Nephron progenitor cell (in vitro differentiated cells): ENCODE data around the gene RPS6KB2.
A peak's percentile ranks its signal among the peaks of the same experiment; 100 is the strongest.

Source experiments
- DNase-seq: peaks from one replicate; pipeline ENCODE4 v3.0.0; 2021
- H3K27ac Mint-ChIP-seq: 2 replicates; pipeline ENCODE4 v1.8.0; 2021; ENCODE audit warnings: mild to moderate bottlenecking, moderate library complexity, mixed read lengths
- H3K27me3 Mint-ChIP-seq: 2 replicates; pipeline ENCODE4 v1.8.0; 2021; ENCODE audit warnings: mild to moderate bottlenecking, low read depth, mixed read lengths; ENCODE audit not compliant: poor library complexity
- H3K36me3 Mint-ChIP-seq: 2 replicates; pipeline ENCODE4 v1.8.0; 2021; ENCODE audit warnings: low read depth, mixed read lengths
- H3K4me1 Mint-ChIP-seq: 2 replicates; pipeline ENCODE4 v1.8.0; 2021; ENCODE audit warnings: mixed read lengths
- H3K4me3 Mint-ChIP-seq: 2 replicates; pipeline ENCODE4 v1.8.0; 2021; ENCODE audit warnings: mild to moderate bottlenecking, moderate library complexity, mixed read lengths
- H3K9me3 Mint-ChIP-seq: 2 replicates; pipeline ENCODE4 v1.8.0; 2021; ENCODE audit warnings: mild to moderate bottlenecking, moderate library complexity, mixed read lengths
- TF ChIP-seq, protein P1 (sequence below): fragments of 200-600 bp; sonication (generic); IDR thresholded peaks from 2 replicates; pipeline ENCODE4 v1.5.0; 2021; ENCODE audit warnings: antibody characterized with exemption

RPS6KB2 gene

DNA sequence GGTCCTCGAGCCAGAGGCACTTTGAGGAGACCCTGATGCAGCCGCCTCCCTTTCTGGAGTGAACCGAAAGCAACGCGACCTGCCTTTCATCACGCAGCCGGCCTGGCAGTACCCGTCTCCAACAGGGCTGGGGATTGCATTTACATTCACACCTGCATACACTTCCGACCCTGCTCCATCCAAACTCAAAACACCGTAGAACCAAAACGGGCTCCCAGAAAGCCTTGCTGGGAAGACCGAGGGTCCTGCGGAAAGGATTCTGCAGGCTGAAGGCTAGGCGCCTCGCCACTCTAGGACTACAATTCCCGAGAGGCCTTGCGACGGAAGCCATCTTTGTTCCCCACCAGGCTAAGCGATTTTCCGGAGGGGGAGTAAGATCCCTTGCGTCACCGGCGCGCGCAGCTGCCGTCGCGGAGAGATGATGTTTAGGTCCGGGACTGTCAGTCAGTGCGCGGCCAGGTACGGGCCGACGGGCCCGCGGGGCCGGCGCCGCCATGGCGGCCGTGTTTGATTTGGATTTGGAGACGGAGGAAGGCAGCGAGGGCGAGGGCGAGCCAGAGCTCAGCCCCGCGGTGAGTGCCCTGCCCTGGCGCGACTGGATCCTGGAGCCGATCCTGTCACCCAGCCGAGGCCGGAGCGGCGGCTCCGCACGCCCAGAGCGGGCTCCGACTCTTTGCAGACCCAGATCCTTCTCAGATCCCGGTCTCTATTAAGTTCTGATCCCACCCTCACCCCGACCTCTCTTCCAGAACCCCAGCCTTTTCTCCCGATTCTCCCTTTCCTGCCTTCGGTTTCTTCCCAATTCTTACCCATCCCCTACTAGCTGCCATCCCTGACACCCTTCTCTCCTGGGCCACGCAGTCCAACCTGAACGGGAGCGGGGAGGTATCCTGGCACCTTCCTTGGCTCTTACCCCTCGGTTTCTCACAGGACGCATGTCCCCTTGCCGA lies at the start of gene RPS6KB2:
RPS6KB2 (plus strand) TSS at position 443 of the 950 bp plus-strand sequence; CDS start at position 495, 52 bp downstream.
- TF ChIP-seq, protein P1, sequence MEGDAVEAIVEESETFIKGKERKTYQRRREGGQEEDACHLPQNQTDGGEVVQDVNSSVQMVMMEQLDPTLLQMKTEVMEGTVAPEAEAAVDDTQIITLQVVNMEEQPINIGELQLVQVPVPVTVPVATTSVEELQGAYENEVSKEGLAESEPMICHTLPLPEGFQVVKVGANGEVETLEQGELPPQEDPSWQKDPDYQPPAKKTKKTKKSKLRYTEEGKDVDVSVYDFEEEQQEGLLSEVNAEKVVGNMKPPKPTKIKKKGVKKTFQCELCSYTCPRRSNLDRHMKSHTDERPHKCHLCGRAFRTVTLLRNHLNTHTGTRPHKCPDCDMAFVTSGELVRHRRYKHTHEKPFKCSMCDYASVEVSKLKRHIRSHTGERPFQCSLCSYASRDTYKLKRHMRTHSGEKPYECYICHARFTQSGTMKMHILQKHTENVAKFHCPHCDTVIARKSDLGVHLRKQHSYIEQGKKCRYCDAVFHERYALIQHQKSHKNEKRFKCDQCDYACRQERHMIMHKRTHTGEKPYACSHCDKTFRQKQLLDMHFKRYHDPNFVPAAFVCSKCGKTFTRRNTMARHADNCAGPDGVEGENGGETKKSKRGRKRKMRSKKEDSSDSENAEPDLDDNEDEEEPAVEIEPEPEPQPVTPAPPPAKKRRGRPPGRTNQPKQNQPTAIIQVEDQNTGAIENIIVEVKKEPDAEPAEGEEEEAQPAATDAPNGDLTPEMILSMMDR = no peak
- Mint-ChIP-seq H3K27me3 (peaks cover 4% of the 10 kb centered on the region), H3K4me1 (peaks cover 19% of the 10 kb centered on the region), H3K36me3 (peaks cover 9% of the 10 kb centered on the region), H3K4me3 (peak within 1 kb of the TSS; percentile 96), H3K9me3 (no peaks in the 10 kb centered on the region), H3K27ac (peak within 1 kb of the TSS; percentile 97)
- DNase-seq = peak; percentile 99

DNA sequence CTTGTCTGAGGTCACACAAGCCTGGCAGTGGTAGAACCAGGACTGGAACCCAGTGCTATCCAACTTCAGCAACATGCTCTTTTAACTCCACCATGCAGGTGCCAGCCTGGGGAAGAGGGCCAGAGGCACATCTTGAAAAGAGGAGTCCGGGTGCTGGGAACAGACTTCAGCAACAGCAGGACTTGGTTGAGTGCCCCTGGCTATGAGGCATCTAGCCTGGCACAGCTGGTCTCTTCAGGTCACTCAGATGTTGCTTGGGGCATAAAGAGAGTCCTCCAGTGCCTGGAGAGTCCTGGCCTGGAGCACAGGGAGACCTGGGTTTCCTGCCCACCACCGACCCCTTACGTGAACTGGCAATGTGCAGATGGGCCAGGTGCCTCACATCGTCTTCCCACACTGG lies 49.8 kb upstream of the RPS6KB2 start:
- H3K36me3 Mint-ChIP-seq = no peaks in the 10 kb centered on the region
- no peak overlapping the region for H3K27ac Mint-ChIP-seq
- no peak for DNase-seq
- peaks cover 9% of the 10 kb centered on the region for H3K27me3 Mint-ChIP-seq
- H3K4me3 Mint-ChIP-seq = peak overlapping the region; percentile 50
- TF ChIP-seq, protein P1 = no peak
- H3K4me1 Mint-ChIP-seq = peaks cover 61% of the 10 kb centered on the region
- no peaks in the 10 kb centered on the region for H3K9me3 Mint-ChIP-seq

DNA sequence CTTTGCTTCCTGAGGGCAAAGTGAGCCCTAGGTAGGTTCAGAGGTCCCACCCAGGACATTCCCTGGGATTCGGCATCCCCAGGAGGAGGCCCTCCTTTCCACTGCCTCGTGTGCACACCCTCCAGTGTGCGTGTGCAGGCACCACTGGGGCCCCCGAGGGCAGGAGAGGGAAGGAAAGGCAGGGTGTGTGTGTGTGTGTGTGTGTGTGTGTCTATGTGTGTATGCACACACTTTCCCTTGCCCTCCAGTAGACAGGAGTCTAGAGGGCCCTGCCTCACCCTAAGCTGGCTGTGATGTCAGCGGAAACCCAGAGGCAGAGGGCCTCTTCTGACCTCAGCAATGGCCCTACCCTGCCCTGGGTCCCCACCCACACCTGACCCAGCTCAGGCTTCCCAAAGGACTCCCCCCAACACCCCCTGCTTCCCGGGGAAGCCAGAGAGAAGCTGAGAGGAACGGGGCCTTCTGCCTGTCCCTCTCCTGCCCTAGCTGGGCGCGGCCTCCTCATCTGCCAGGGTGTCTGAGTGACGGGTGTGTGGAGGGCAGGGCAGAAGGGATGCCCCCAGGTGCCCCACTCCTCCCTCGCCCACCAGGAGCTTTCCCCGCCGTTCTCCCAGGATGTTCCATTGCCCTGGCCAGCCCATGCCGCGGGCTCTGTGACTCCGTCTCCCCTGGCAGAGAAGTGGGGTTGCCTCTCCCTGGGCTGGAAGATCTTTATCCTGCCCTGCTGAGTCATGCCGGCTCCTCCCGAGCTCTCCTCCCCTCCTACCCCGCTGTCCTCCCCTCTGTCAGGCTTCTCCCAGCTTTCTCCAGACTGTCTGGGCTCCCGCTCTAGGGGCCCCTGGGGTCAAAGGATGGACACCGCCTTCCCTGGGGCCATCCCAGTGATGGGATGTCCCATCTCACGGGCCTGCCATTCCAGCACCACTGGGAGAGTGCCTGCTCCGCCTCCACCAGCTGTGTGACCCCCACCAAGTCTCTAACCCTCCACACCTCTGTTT lies 48.9 kb upstream of the RPS6KB2 start:
- H3K27ac Mint-ChIP-seq = no peak overlapping the region
- H3K4me3 Mint-ChIP-seq = no peak overlapping the region
- H3K36me3 Mint-ChIP-seq = no peaks in the 10 kb centered on the region
- peaks cover 11% of the 10 kb centered on the region for H3K27me3 Mint-ChIP-seq
- DNase-seq = no peak
- no peaks in the 10 kb centered on the region for H3K9me3 Mint-ChIP-seq
- TF ChIP-seq, protein P1 = no peak
- H3K4me1 Mint-ChIP-seq = peaks cover 54% of the 10 kb centered on the region

DNA sequence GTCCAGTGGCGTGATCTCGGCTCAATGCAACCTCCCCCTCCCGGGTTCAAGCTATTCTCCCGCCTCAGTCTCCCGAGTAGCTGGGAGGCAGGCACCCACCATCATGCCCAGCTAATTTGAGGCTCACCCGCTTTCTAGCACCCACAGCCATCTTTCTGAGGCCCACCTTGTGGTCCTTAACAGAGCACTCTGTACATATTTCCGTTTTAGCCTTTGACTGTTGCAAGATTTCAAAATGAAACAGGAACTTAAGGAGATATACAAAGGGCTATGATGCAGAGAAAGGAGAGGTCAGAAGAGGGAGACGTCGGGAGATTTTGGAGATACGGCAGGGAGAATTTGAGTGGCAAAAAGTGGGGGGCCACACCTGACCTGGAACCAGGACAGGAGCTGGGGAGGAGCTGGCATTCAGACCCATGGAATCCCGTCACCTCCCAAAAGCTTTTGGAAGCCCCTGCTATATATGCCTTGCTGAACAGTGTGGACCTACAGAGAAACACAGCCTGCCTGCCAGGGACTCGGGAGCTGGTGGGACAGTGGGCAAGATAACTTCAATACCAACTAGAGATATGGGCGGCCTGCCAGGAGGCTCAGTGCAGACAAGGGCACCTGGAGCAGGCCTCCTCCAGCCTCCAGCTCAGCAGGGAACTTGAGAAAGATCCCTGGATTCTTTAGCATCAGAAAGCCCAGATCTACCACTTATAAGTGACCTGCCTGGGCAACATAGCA lies 46.9 kb upstream of the RPS6KB2 start:
- no peak for DNase-seq
- TF ChIP-seq, protein P1 = no peak
- no peak overlapping the region for H3K4me3 Mint-ChIP-seq
- H3K4me1 Mint-ChIP-seq = peaks cover 34% of the 10 kb centered on the region
- H3K9me3 Mint-ChIP-seq = no peaks in the 10 kb centered on the region
- no peaks in the 10 kb centered on the region for H3K36me3 Mint-ChIP-seq
- H3K27me3 Mint-ChIP-seq = peaks cover 29% of the 10 kb centered on the region
- H3K27ac Mint-ChIP-seq = no peak overlapping the region

DNA sequence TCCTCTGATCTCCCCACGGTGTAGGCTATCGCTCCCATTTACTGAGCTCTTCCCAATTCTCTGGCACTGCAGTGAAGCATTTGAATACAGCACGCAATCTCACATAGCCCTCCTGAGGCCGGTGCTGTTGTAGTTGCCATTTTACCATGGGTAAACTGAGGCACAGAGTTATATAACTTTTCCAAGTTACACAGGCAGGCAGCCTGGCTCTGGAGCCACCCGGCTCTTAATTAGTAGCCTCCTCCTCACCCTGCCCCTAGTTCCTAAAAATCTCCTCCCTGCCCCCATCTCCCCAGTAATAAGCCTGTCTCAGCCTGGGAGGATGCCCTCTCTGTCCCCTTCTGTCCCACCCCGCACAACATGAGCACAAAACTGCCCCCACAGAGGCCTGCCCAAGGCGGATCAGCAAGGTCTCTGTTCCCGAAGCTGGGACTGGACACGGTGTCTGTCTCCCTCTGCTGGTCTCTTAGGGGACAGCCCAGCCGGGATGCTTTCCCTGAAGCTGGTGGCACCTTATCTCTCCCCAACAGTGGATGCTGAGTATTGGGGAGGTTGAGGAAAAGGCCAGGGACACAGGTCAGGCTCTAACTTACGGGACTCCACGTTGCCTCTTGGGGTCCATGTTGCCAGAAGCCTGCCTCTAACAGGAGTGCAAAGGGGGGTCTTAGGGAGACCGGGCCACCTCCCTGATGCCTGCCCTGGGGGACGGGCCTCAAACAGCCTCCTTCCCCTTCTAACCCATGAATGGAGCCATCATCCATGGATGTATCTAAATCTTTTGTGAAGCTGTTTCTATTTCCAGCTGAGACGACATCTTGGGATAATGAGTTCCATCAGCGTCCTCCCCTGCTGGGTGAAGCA lies 45.8 kb upstream of the RPS6KB2 start:
- no peaks in the 10 kb centered on the region for H3K36me3 Mint-ChIP-seq
- no peak overlapping the region for H3K4me3 Mint-ChIP-seq
- H3K27me3 Mint-ChIP-seq = peaks cover 29% of the 10 kb centered on the region
- TF ChIP-seq, protein P1 = peak; percentile 98
- no peak overlapping the region for H3K27ac Mint-ChIP-seq
- no peaks in the 10 kb centered on the region for H3K9me3 Mint-ChIP-seq
- H3K4me1 Mint-ChIP-seq = peaks cover 33% of the 10 kb centered on the region
- peak; percentile 84 for DNase-seq
